ENCODE measurements around the gene ADIPOR2. TPM values are rescaled to one million over a fixed set of nuclear protein-coding genes. Genes with fewer than 3 reads are reported as not detected.

Gene ADIPOR2
- total RNA-seq, 5 donors from 2014 or later (not counting 1 experiment from before 2014, with no cell fraction given) = 21.7 to 35.0 (median 33.4) TPM

- peak overlapping the region; percentile 89 to 92 for H3K27ac Mint-ChIP-seq
- 5% methylated on average over 40 of the region's 45 CpGs for WGBS (ENCODE audit: insufficient coverage)
- peak; percentile 84 to 97 (median 91) for DNase-seq
- peak overlapping the region; percentile 70 to 82 for H3K4me3 ChIP-seq (ENCODE audit: control insufficient read depth in 1 of 2, extremely low read depth in 1 of 2, low read length in 1 of 2)
- CTCF ChIA-PET = interaction anchor here (1.0 to 2.7 kb wide), 3 partner anchors 143 to 144 kb away, joined by 4 to 36 read pairs (median 14); no protein-coding TSS in a partner anchor
- H3K27ac ChIP-seq (ENCODE audit: low read length) = peak overlapping the region; percentile 71
- no peaks in the 10 kb centered on the region for H3K27me3 ChIP-seq (replicated peaks in 1 of 2; ENCODE audit: control insufficient read depth in 2 of 2, extremely low read depth in 1 of 2, insufficient read depth in 2 of 2, low read length in 1 of 2)
- H3K9me3 Mint-ChIP-seq = no peaks in the 10 kb centered on the region
- ATAC-seq (replicated peaks in 1 of 4) = peak; percentile 92 to 97 (median 94)
- POLR2A ChIA-PET = interaction anchor here in 1 of 2 donors (0.7 kb wide), 1 partner anchor 203 kb away, joined by 3 read pairs; no protein-coding TSS in a partner anchor
- H3K27me3 Mint-ChIP-seq = no peaks in the 10 kb centered on the region
- H3K4me1 ChIP-seq (ENCODE audit: control insufficient read depth in 1 of 2, extremely low read depth in 1 of 2, insufficient read depth in 2 of 2, low read length in 2 of 2) = peaks cover 3 to 34% of the 10 kb centered on the region in 2 experiments
- H3K4me1 Mint-ChIP-seq = peaks cover 12 to 17% (median 16%) of the 10 kb centered on the region in 3 donors
- no peaks in the 10 kb centered on the region for H3K36me3 ChIP-seq (ENCODE audit: control insufficient read depth in 2 of 2, extremely low read depth in 1 of 2, insufficient read depth in 1 of 2, low read length in 1 of 2)
- H3K36me3 Mint-ChIP-seq = no peaks in the 10 kb centered on the region
- H3K4me3 Mint-ChIP-seq = peak overlapping the region; percentile 81 to 90 (median 86)
- H3K9me3 ChIP-seq = no peaks in the 10 kb centered on the region
Observed at GRCh38 chr12:1795785-1796514, 105.1 kb downstream of the ADIPOR2 start.

GRCh38 chr12:1796515-1797010 lies 105.7 kb downstream of the ADIPOR2 start:
- peaks cover 6 to 11% (median 10%) of the 10 kb centered on the region in 3 donors for H3K4me1 Mint-ChIP-seq
- CTCF ChIA-PET = interaction anchor here in 1 of 2 donors (1.0 to 2.7 kb wide), 2 partner anchors 144 kb away, joined by 4 to 36 read pairs; no protein-coding TSS in a partner anchor
- no peaks in the 10 kb centered on the region for H3K27me3 Mint-ChIP-seq
- peak overlapping the region; percentile 71 for H3K27ac ChIP-seq (ENCODE audit: low read length)
- no peaks in the 10 kb centered on the region for H3K36me3 ChIP-seq (ENCODE audit: control insufficient read depth in 2 of 2, extremely low read depth in 1 of 2, insufficient read depth in 1 of 2, low read length in 1 of 2)
- POLR2A ChIA-PET = no interaction called here
- H3K9me3 Mint-ChIP-seq = no peaks in the 10 kb centered on the region
- peak overlapping the region; percentile 70 to 82 for H3K4me3 ChIP-seq (ENCODE audit: control insufficient read depth in 1 of 2, extremely low read depth in 1 of 2, low read length in 1 of 2)
- no peaks in the 10 kb centered on the region for H3K27me3 ChIP-seq (replicated peaks in 1 of 2; ENCODE audit: control insufficient read depth in 2 of 2, extremely low read depth in 1 of 2, insufficient read depth in 2 of 2, low read length in 1 of 2)
- no peaks in the 10 kb centered on the region for H3K9me3 ChIP-seq
- H3K4me3 Mint-ChIP-seq = peak overlapping the region; percentile 81 to 90 (median 86)
- ATAC-seq (replicated peaks in 1 of 4) = peak; percentile 31 to 57 (median 52)
- H3K4me1 ChIP-seq (ENCODE audit: control insufficient read depth in 1 of 2, extremely low read depth in 1 of 2, insufficient read depth in 2 of 2, low read length in 2 of 2) = peaks cover 0 to 29% of the 10 kb centered on the region in 2 experiments
- peak in 26 of 35 experiments; percentile 20 to 69 (median 34) for DNase-seq
- no peaks in the 10 kb centered on the region for H3K36me3 Mint-ChIP-seq
- WGBS (ENCODE audit: insufficient coverage) = under 1% methylated on average over 40 of the region's 43 CpGs
- peak overlapping the region; percentile 89 to 92 for H3K27ac Mint-ChIP-seq

GRCh38 chr12:1797011-1797901 lies 106.4 kb downstream of the ADIPOR2 start:
- Mint-ChIP-seq H3K27ac (peak overlapping the region; percentile 77 to 83), H3K4me1 (peaks cover 0 to 5% (median 4%) of the 10 kb centered on the region in 3 donors), H3K4me3 (peak overlapping the region; percentile 72 to 90 (median 81)), H3K36me3 (no peaks in the 10 kb centered on the region), H3K27me3 (no peaks in the 10 kb centered on the region), H3K9me3 (no peaks in the 10 kb centered on the region)
- ATAC-seq (replicated peaks in 1 of 4) (peak; percentile 13 to 30 (median 20)), DNase-seq (peak in 30 of 35 experiments; percentile 13 to 75 (median 36))
- 6% methylated on average over 58 of the region's 71 CpGs for WGBS (ENCODE audit: insufficient coverage)
- H3K4me1 ChIP-seq (ENCODE audit: control insufficient read depth in 1 of 2, extremely low read depth in 1 of 2, insufficient read depth in 2 of 2, low read length in 2 of 2) = peaks cover 0 to 26% of the 10 kb centered on the region in 2 experiments
- H3K27me3 ChIP-seq (replicated peaks in 1 of 2; ENCODE audit: control insufficient read depth in 2 of 2, extremely low read depth in 1 of 2, insufficient read depth in 2 of 2, low read length in 1 of 2) = no peaks in the 10 kb centered on the region
- ChIA-PET POLR2A (no interaction called here), CTCF (interaction anchor here (1.4 to 2.0 kb wide), 2 partner anchors 143 kb away, joined by 4 to 11 read pairs; no protein-coding TSS in a partner anchor)
- no peaks in the 10 kb centered on the region for H3K9me3 ChIP-seq
- peak overlapping the region; percentile 70 to 82 for H3K4me3 ChIP-seq (ENCODE audit: control insufficient read depth in 1 of 2, extremely low read depth in 1 of 2, low read length in 1 of 2)
- no peaks in the 10 kb centered on the region for H3K36me3 ChIP-seq (ENCODE audit: control insufficient read depth in 2 of 2, extremely low read depth in 1 of 2, insufficient read depth in 1 of 2, low read length in 1 of 2)
- H3K27ac ChIP-seq (ENCODE audit: low read length) = peak overlapping the region; percentile 71

GRCh38 chr12:1797991-1798640 lies 107.2 kb downstream of the ADIPOR2 start:
- Histone ChIP-seq H3K9me3 (no peaks in the 10 kb centered on the region), H3K27me3 (replicated peaks in 1 of 2; ENCODE audit: control insufficient read depth in 2 of 2, extremely low read depth in 1 of 2, insufficient read depth in 2 of 2, low read length in 1 of 2) (no peaks in the 10 kb centered on the region), H3K4me3 (ENCODE audit: control insufficient read depth in 1 of 2, extremely low read depth in 1 of 2, low read length in 1 of 2) (no peak overlapping the region), H3K4me1 (ENCODE audit: control insufficient read depth in 1 of 2, extremely low read depth in 1 of 2, insufficient read depth in 2 of 2, low read length in 2 of 2) (peaks cover 0 to 26% of the 10 kb centered on the region in 2 experiments), H3K36me3 (ENCODE audit: control insufficient read depth in 2 of 2, extremely low read depth in 1 of 2, insufficient read depth in 1 of 2, low read length in 1 of 2) (no peaks in the 10 kb centered on the region), H3K27ac (ENCODE audit: low read length) (peak overlapping the region; percentile 71)
- 92% methylated on average over 19 of the region's 22 CpGs for WGBS (ENCODE audit: insufficient coverage)
- Mint-ChIP-seq H3K4me1 (peaks cover 0 to 5% (median 4%) of the 10 kb centered on the region in 3 donors), H3K36me3 (no peaks in the 10 kb centered on the region), H3K27me3 (no peaks in the 10 kb centered on the region), H3K9me3 (no peaks in the 10 kb centered on the region), H3K4me3 (peak overlapping the region in 2 of 3 donors; percentile 63 to 81), H3K27ac (peak overlapping the region; percentile 61 to 79)
- ATAC-seq (replicated peaks in 1 of 4) (no peak), DNase-seq (peak in 1 of 35 experiments; percentile 12)
- ChIA-PET CTCF (interaction anchor here (1.4 to 2.0 kb wide), 2 partner anchors 142 kb away, joined by 4 to 11 read pairs; no protein-coding TSS in a partner anchor), POLR2A (no interaction called here)

GRCh38 chr12:1798641-1799020 lies 107.8 kb downstream of the ADIPOR2 start:
- no peak overlapping the region for H3K4me3 Mint-ChIP-seq
- POLR2A ChIA-PET = no interaction called here

More at GRCh38 chr12:1798641-1799020, 107.8 kb downstream of the ADIPOR2 start:
- H3K27me3 Mint-ChIP-seq = no peaks in the 10 kb centered on the region
- Histone ChIP-seq H3K9me3 (no peaks in the 10 kb centered on the region), H3K36me3 (ENCODE audit: control insufficient read depth in 2 of 2, extremely low read depth in 1 of 2, insufficient read depth in 1 of 2, low read length in 1 of 2) (no peaks in the 10 kb centered on the region), H3K4me1 (ENCODE audit: control insufficient read depth in 1 of 2, extremely low read depth in 1 of 2, insufficient read depth in 2 of 2, low read length in 2 of 2) (peaks cover 0 to 26% of the 10 kb centered on the region in 2 experiments), H3K27me3 (replicated peaks in 1 of 2; ENCODE audit: control insufficient read depth in 2 of 2, extremely low read depth in 1 of 2, insufficient read depth in 2 of 2, low read length in 1 of 2) (no peaks in the 10 kb centered on the region), H3K27ac (ENCODE audit: low read length) (no peak overlapping the region), H3K4me3 (ENCODE audit: control insufficient read depth in 1 of 2, extremely low read depth in 1 of 2, low read length in 1 of 2) (no peak overlapping the region)
- no peak for ATAC-seq (replicated peaks in 1 of 4)
- 98% methylated on average over 6 of the region's 6 CpGs for whole genome bisulfite sequencing (ENCODE audit: insufficient coverage)
- H3K4me1 Mint-ChIP-seq = peaks cover 0 to 5% (median 4%) of the 10 kb centered on the region in 3 donors
- CTCF ChIA-PET = interaction anchor here (0.5 to 2.0 kb wide), 3 partner anchors 141 to 160 kb away, joined by 3 to 11 read pairs (median 4); no protein-coding TSS in a partner anchor
- no peaks in the 10 kb centered on the region for H3K36me3 Mint-ChIP-seq
- peak overlapping the region; percentile 62 to 79 for H3K27ac Mint-ChIP-seq
- peak in 1 of 35 experiments; percentile 12 for DNase-seq
- no peaks in the 10 kb centered on the region for H3K9me3 Mint-ChIP-seq
